ENCODE data around the gene PCDHAC1.
A peak's percentile ranks its signal among the peaks of the same experiment; 100 is the strongest.

Gene PCDHAC1

DNA sequence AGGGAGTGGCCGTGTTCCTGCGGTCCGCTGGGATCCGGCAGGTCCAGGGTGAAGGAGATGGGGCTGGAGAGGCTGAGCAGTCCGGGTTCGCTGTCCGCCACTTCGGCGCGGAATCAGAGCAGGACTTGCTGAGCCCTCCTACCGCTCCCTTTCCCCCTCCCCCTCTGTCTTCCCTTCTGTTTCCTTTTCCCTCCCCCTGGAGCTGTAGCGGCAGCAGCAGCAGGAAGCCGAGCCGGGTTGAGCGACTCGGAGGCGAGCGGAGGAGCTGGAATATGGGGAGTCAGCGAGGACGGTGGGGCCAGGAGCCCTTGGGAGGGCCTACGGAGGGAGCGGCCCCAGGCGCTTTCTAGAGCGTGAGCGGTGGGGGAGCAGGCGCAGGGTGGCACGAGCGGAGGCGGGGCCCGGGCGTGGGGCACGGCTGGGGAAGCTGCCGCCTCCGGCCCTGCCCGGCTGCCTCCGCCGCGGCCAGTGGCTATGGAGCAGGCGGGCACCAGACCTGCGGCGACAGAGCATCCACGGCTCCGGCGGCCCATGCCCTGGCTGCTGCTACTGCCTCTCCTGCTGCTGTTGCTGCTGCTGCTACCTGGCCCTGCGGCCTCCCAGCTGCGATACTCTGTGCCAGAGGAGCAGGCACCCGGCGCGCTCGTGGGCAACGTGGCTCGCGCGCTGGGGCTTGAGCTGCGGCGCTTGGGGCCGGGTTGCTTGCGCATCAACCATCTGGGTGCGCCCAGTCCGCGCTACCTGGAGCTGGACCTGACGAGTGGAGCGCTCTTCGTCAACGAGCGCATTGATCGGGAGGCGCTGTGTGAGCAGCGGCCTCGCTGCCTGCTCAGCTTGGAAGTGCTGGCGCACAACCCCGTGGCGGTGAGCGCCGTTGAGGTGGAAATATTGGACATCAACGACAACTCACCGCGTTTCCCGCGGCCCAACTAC lies 40.5 kb downstream of the PCDHAC1 start, which contains the start of gene PCDHAC2:
Gene PCDHAC2, plus strand, starts transcription at position 184 of the 933 bp plus-strand sequence. Its CDS starts 291 bp downstream, at position 475.
- DNase-seq (ENCODE audit: low read depth) = peak; percentile 14

DNA sequence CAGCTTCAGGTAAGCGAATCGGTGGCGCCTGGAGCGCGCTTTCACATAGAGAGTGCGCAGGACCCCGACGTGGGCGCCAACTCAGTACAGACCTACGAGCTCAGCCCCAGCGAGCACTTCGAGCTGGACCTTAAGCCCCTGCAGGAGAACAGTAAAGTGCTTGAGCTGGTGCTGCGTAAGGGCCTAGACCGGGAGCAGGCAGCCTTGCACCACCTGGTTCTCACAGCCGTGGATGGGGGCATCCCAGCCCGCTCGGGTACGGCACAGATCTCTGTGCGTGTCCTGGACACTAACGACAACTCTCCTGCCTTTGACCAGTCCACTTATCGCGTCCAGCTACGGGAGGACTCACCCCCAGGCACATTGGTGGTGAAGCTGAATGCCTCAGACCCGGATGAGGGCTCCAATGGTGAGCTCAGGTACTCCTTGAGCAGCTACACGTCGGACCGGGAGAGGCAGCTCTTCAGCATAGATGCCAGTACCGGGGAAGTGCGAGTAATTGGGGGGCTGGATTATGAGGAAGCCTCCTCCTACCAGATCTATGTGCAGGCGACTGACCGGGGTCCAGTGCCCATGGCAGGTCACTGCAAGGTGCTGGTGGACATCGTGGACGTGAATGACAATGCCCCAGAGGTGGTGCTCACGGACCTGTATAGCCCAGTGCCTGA lies 41.3 kb downstream of the PCDHAC1 start:
- DNase-seq (ENCODE audit: low read depth) = no peak

DNA sequence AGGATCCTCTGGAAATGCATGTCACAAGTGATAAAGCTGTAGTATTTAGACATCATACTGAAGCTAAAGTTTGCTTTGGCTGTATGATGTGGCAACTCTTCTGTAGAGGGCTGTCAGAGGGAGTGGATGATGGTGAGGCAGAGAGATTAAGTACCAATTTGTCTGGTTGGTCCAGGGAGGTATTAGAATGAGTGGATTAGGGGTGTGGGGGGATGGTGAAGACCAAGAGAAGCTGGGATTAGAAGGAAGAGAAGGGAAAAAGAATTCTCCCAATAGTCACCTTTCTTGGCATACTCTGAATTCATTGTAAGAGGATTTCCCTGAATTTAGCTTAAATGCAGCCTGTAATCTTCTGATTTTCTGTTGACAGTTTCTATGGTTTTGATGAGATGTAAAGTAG lies 43.8 kb downstream of the PCDHAC1 start:
- no peak for DNase-seq (ENCODE audit: low read depth)

DNA sequence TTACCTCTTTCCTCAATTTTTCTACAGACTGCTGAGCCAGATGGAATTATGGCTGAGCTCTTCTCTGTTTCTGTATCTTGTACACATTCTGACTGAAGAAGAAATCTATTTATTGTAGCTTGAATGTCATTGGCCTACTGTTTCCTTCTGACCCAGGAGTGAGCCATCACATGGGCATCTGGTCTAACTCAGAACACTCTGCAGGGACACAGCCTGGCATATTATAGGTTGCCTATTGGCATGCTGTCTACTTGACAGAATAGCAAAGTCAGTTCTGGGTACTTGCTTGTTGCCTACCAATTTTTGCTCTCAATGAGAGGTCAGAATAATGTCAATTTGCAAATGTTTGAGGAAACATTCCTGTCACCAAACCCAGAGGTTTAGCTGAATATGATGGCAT lies 47.5 kb downstream of the PCDHAC1 start:
- DNase-seq (ENCODE audit: low read depth) = no peak

DNA sequence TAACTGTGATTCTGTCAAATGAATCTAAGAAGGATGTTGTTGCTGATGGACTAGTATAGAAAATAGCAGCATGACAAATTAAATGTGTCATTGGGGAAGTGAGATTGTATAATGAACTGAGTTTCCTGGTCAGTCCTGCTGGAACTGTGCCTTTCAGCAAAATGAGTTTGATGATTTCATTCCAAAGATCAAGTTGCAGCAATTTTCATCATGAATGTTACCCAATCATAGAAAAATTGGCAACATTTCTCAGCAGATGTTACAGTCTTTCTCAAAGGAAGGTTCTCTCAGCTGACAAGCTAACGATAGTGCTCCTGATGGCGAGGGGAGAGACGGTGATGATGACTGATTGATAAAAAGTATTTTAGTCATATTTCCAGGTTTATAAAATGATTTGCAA lies 50.9 kb downstream of the PCDHAC1 start:
- DNase-seq (ENCODE audit: low read depth) = no peak

DNA sequence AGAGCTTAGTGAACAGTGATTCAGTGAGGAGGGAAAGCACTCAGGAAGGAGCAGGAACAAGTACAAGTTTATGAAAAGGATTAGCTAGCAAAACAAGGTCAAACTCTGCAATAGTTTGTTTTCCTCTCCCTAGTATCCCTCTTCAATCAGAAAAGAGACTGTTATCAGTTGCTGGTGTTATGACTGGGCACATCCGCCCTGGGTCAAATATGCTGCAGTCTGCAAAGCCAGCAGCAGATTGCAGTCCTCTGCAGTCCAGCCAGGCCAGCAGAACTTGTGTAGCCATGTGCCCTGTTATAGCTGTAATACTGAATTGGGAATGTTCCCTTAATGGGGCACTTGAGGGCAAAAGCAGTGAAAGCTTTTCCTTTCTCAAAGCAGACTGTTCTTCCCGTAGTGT lies 52.2 kb downstream of the PCDHAC1 start:
- DNase-seq (ENCODE audit: low read depth) = no peak

DNA sequence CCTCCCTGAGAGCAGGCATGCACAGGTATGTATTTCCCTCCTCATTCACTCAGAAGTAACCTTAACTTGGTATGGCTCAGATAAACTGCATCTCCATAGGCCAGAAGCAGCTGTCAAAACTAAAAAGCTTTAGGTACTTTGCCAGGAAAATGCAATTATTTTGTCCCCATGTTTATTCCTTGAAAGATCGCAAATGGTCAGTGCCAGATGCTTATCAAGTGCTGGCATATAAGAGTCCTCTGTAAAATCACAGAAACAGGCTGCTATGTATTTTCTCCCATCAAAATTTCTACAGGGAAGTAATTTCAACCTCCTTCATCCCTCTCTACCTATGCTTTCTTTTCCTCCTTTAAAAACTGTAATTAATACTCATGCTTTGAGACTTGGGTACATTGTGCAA lies 52.9 kb downstream of the PCDHAC1 start:
- DNase-seq (ENCODE audit: low read depth) = no peak
